HG03139 (cell line): ENCODE data around the gene LVRN.

Experiments
- ATAC-seq: cut with Tn5 transposase; IDR thresholded peaks from one replicate; pipeline ENCODE4 v1.9.1; 2021; ENCODE audit not compliant: unreplicated experiment

LVRN gene

DNA sequence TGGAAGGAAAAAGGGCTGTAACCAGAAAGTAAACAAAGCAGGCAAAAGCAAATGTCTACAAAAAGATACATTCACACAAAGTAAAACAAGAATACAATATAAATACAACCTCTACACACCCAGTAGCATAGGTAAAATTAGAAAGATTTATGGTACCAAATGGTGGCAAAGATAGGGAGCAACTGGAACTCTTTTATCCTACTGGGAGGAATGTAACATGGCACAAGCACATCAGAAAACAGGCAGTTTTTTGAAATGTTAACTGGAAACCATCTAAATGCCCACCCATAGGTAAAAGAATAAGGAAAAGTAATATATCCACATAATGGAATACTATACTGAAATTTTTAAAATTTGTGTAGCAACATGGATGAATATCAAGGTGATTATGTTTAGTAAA is 61.3 kb downstream of the LVRN start:
- no peak for ATAC-seq

DNA sequence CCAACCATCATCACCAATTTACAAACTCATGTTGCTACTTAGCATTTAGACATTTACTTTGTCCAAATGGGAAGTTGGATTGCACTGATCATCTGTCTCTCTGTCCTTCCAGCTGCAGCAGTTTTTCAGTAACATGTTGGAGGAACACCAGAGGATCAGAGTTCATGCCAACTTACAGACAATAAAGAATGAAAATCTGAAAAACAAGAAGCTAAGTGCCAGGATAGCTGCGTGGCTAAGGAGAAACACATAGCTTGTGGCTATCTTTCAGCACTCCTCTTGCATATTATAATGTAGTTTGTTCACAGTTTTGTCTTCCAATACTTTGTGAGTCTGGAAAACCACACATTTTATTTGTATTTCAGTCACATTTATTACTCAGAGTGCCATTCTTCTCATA is 63.6 kb downstream of the LVRN start:
- ATAC-seq, result no peak

DNA sequence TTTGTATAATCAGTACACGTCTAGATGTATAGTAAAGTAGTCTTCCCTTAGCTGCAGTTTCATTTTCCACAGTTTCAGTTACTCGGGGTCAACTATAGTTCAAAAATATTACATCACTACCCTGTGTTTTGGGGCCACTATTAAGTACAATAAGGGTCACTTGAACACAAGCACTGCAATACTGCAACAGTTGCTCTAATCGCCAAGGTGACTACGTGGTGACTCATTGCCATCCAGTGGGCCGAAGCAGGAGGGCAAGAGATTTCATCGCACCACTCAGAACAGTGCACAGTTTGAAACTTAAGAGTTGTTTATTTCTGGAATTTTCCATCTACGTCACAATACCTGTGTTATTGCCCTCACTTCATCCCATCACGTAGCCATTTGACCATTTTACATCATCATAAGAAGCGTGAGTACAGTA is 69.8 kb downstream of the LVRN start, which contains the start of gene ARL14EPL:
ARL14EPL (plus strand) TSS at position 379 of the 424 bp plus-strand sequence. CDS start 18,994 bp downstream, outside the sequence.
- peak; percentile 53 for ATAC-seq

DNA sequence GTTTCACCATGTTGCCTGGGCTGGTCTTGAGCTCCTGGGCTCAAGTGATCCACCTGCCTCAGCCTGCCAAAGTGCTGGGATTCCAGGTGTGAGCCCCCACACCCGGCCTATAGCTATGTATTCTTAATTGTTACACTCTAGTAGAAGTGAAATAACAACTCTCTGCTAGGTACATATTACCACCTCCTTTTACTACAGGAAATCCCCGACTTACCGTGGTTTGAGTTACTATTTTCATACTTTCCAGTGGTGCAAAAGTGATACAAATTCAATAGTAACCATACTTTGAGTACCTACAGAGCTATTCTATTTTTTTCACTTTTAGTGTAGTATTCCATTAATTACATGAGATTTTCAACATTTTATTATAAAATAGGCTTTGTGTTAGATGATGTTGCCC is 70.7 kb downstream of the LVRN start:
- no peak for ATAC-seq

DNA sequence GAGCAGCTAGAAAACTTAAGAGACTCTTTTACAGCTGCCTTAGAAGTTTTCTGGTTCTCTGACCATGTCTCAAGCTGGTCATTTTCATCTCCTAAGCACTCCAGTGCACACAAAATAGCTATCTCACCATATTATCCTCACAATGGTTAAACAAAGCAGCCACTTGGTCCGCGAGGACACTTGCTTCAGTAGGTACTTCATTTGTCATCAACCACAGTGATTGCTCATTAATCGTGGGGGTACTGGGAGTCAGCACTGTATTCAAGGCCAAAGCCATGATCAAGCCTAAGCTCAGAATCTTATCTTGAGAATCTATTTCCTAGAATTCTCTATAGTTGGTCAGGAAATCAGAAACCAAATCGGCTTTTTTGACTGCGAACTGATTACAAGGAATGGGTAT is 72.8 kb downstream of the LVRN start:
- no peak for ATAC-seq

DNA sequence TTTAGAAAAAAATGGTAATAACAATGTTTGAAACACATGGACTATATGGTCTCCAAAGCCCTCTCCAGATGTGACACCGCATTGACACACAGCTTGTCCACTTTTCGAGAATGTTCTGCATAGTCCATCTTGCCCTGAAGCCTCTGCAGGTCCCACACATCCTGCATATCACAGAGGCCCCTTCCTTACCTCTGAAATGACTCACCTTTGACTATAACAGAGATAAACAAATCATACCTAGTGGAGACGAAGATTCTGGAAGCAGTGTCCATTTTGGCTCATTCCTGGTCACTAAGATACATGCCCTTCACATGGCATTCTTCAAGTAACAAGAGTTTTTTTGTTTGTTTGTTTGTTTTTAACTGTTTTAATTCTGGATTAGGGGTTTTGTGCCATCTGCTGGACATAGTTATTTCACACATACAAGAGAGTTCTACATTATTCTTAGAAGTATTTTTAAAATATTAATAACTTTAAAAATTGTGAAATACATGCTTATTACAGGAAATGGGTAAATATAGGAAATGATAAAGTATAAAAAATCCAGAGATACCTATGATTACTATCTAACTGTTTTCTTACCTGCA is 75.1 kb downstream of the LVRN start:
- ATAC-seq, result no peak

DNA sequence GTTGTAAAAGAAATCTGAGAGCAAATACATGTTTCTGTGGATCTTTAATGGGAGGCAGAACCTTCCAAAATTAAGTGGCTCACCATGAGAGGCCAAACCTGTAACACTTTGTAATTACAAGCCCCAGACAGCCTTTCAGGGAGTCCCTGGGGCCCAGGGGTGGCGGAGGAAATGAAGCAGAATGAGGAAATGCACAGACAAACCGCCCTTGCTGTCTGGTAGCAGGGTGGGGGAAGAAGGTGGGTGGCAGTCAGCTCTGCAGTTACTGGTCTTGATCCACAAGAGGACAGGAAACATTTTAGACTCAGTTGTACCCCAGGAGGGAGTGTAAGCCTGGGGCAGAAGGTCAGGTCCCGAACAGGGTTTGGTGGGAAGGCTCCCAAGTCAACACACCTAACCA is 76.5 kb downstream of the LVRN start:
- ATAC-seq, result peak; percentile 84

DNA sequence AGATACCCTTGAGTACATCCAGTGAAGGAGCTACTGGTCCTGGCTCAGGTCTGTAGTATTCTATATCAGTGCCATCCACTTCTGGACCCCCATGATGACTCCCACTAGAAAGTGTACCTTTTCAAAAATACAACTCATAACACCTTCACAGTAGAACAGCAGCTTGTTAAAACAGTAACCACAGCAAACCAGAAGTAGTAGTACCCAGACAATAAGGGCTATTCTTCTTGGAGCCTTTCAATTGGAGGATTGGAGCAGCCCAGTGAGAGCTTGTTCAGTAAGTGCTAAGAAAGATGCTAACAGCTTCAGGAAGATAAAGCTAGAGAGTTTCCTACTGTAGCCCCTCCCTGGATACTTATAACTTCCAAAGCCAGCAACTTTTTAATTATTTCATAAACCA is 80.1 kb downstream of the LVRN start:
- no peak for ATAC-seq

DNA sequence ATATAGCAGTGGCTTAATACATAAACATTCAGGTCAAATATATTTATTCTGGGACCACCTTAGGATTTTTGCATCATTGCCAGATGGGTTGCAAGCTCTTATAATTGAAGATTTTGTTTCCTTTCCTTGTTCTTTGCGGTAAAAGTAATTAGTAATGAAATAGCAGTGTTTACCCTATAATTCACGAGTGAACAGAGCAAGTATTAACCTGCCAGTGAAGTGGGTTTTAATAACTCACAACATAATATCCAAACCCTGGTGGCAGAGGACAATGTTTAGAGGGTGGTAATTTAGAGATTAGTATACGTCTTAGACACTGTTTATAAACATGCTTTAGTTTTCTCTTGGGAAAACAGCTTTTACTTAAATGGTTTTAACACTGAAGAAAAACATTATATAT is 81.8 kb downstream of the LVRN start:
- no peak for ATAC-seq

DNA sequence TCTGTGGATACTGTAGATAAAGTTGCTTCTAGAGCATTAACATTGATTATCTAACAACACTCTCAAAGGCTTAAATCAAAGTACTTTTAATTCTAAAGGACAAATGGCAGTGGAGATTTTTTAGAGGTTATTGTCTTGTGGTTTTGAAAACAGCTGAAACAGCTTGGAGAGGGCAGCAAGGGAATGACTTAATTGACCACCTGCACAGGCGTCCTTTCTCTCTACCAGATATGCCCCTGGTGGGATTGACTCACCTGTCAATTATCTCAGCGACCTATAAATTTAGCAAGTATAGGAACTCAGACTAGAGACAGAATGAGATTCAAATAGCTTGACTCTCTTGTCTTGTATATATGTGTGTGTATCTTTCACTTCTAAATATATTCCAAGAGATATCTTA is 83.5 kb downstream of the LVRN start:
- ATAC-seq, result no peak

DNA sequence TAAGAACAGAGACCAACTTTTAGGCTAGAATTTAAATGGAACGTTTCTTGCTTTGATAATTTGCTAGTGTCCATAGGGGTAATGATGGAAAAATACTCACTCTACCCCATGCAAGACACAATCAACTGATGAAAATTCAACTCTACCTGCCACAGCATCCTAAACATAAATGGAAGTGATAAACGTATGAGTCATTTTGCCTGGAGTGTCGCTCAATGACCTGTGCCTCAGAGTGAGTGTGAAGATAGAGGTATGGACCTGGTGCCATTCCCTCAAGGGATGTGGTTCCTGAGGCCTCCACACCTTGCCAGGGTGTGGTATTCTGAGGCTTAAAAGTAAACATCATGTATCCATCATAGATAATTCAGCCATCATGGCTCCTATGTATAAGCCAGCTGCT is 84.0 kb downstream of the LVRN start:
- no peak for ATAC-seq

DNA sequence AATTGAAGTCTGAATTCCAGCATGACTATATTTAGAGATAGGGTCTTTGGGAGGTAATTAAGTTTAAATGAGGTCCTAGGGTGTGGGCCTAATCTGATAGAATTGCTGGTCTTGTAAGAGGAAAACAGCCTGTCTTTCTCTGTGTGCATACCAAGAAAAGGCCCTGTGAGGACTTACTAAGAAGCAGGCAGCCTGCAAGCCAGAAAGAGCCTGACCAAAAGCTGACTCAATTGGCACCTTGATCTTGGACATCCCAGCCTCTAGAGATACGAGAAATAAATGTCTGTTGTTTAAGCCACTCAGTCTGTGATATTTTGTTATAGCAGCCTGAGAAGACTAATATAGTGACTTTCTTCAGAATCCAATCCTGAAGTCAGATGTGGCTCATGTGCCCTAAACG is 84.5 kb downstream of the LVRN start:
- no peak for ATAC-seq

DNA sequence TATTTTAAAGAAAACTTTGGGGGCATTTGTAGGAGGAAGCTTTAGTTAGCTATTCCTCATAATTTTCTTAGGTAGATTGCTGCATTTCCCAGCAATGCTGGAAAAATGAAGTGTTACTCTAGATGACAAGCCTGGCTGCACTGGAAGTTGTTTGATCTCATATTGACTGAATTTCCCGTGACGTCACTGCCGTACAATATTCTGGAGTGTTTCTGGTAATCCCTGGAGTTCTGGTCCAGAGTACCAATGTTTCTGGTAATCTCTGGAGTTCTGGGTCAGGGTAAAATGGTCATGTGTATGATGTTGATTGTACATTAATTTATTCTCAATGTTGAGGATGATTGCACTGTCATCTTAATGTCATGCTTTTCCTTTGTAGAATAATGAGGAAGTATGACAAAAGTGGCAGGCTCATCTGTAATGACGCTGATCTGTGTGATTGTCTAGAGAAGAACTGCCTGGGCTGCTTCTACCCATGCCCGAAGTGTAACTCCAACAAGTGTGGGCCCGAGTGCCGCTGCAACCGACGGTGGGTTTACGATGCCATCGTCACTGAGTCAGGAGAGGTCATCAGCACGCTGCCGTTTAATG is 96.2 kb downstream of the LVRN start:
- no peak for ATAC-seq

DNA sequence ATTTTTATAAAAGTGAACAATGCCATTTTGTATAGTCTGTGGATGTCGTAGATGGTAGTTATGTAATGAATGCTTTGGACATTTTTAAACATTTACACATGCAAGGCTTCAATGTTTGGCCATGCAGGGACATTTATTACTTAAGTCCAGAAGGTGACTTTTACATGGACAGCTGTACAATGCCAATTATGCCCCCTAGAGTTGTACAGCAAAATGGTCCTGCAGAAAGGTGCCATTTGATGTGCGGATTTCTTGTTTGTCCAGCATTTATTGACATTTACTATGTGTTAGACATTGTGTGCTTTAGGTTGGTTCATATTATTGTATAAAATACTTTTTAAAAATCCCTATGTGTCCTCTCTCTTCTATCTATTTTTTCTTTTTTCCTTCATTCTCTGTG is 100.1 kb downstream of the LVRN start:
- no peak for ATAC-seq

DNA sequence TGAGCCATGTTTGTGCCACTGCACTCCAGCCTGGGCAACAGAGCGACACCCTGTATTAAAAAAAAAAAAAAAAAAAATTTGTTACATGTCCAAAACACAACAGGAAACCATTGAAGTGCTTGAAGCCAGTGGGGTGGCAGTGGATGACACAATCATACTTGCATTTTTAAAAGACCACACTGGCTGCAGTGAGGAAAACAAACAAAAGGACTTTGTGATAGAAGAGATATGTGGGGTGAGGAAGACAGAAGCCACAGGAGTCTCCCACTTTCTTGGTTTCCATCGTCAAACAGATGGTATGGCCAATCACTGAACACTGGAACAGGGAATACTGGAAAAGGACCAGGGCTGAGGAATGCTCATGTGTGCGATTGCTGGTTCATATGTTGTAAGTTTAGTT is 101.7 kb downstream of the LVRN start:
- no peak for ATAC-seq

DNA sequence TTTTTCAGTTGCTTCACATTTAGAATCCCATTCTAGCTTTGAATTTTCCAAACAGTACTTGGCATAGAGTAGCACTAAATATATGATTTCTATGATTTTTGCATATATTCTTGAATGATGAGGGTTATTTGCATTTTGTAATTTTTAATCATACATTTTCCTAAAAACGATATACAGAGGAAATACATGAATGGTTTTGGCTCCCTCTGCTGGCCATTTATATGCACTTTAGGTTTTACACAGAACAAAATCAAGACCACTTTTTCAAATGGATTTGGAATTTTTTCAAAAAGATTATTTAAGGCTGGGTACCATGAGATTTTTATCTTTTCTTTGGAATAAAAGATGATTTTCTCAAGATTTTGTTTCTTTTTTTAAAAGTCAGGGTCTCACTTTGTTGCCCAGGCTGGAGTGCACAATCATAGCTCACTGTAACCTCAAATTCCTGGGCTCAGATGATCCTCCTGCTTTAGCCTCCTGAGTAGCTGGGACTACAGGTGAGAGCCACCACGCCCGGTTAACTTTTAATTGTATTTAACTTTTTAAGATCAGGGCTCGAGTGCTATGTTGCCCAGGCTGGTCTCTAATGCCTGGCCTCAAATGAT is 105.9 kb downstream of the LVRN start:
- peak; percentile 51 for ATAC-seq

DNA sequence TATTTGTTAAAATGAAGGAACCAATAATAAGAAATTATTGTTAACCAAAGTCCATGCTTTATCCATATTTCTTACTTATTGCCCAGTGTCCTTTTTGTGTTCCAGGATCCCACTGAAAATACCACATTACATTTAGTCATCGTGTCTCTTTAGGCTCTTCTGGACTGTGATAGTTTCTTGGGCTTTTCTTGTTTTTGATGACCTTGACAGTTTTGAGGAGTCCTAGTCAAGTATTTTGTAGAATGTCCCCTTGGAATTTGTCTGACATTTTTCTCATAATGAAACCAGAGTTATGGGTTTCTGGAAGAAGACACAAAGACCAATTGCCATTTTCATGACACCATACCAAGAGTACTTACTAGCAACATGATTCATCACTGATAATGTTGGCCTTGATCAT is 108.9 kb downstream of the LVRN start:
- ATAC-seq, result no peak

DNA sequence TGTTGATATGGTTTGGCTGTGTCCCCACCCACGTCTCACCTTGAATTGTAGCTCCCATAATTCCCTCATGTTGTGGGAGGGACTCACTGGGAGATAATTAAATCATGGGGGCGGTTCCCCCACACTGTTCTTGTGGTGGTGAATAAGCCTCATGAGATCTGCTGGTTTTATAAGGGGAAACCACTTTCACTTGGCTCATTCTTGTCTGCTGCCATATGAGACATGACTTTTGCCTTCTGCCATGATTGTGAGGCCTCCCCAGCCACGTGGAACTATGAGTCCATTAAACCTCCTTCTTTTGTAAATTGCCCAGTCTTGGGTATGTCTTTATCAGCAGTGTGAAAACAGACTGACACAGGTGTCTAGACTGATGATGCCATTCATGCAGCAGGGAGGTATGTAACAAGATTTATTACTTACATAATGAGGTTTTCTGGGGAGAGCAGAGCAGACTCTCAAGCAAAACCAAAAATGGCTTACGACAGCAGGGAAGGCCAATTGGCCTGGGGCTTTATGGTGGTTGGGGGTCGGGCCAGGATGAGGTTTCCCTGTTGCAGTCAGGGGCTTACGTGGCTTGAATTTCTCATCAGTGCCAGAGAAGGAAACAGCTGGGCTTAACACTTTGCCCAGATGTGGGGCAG is 113.0 kb downstream of the LVRN start:
- no peak for ATAC-seq

DNA sequence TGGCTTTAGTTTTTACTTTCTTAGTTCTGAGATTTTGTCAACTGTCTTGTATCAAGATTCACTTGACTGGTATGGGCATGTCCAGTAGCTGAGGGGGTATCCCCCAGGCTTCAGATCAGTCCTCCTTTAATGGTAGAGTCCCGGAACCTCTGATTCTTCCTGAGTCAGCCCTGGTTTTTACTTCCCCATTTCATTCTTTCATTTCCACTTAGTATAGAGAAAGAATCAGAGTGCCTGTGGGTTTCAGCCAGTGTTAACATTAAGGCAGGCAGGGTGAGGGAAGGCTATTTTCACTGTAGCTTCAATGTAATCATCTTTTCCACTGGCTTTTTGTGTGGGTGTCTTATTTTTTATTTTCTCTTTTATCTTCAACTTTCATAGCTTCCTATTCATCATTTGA is 114.2 kb downstream of the LVRN start:
- peak; percentile 98 for ATAC-seq
